C4-2B (cell line): Measurements from ENCODE around the gene GLYR1.

Experiments used
- ZFX ChIP-seq: fragments of 450-650 bp; IDR thresholded peaks from 2 replicates; pipeline ENCODE4 v1.6.1; 2017
- TF ChIP-seq, protein P1 (sequence below): fragments of 450-650 bp; conservative IDR thresholded peaks from 2 replicates; pipeline ENCODE4 v1.5.1; 2017; ENCODE audit warnings: mild to moderate bottlenecking

DNA sequence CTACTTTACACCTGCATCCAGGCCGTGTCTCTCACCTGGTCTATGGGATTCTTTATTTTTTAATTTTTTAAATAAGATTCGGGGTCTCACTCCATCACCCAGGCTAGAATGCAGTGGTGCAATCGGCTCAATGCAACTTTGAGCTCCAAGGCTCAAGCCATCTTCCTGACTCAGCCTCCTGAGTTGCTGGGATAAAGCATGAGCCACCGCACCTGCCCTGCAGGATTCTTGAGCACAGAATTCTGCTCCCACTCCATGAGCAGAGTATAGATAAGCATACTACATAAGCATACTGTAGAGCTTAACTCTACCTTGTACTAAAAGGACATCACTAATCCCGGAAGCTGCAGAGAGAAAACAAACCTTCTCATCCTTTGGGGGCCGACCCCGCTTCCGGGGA is 15.5 kb downstream of the GLYR1 start:
- TF ChIP-seq, protein P1, sequence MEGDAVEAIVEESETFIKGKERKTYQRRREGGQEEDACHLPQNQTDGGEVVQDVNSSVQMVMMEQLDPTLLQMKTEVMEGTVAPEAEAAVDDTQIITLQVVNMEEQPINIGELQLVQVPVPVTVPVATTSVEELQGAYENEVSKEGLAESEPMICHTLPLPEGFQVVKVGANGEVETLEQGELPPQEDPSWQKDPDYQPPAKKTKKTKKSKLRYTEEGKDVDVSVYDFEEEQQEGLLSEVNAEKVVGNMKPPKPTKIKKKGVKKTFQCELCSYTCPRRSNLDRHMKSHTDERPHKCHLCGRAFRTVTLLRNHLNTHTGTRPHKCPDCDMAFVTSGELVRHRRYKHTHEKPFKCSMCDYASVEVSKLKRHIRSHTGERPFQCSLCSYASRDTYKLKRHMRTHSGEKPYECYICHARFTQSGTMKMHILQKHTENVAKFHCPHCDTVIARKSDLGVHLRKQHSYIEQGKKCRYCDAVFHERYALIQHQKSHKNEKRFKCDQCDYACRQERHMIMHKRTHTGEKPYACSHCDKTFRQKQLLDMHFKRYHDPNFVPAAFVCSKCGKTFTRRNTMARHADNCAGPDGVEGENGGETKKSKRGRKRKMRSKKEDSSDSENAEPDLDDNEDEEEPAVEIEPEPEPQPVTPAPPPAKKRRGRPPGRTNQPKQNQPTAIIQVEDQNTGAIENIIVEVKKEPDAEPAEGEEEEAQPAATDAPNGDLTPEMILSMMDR = no peak
- no peak for TF ChIP-seq ZFX
